GM18526 (cell line): ENCODE results near the gene OR10H1.

ENCODE experiments used
- POLR2A ChIP-seq: IDR thresholded peaks from 3 replicates; pipeline ENCODE4 v1.6.1; 2011; ENCODE audit not compliant: insufficient read length; ENCODE audit errors: extremely low read depth

OR10H1 gene

GRCh38 chr19:15829786-15830185 lies 14.3 kb upstream of the OR10H1 start:
- no peak for TF ChIP-seq POLR2A

DNA sequence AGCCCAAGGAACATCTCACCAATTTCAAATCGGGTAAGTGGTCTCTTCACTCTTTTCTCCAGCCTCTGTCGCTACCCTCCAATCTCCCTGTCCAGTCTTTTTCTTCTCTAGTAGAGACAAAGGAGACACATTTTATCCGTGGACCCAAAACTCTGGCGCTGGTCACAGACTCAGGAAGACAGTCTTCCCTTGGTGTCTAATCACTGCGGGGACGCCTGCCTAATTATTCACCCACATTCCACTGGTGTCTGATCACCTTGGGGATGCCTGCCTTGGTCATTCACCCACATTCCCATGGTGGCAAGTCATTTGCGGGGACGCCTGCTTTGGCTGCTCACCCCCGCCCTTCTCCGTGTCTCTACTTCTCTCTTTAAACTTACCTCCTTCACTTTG lies 13.8 kb upstream of the OR10H1 start:
- TF ChIP-seq POLR2A, result no peak

- TF ChIP-seq POLR2A, result no peak
Observed at GRCh38 chr19:15828121-15828610, 12.7 kb upstream of the OR10H1 start.

DNA sequence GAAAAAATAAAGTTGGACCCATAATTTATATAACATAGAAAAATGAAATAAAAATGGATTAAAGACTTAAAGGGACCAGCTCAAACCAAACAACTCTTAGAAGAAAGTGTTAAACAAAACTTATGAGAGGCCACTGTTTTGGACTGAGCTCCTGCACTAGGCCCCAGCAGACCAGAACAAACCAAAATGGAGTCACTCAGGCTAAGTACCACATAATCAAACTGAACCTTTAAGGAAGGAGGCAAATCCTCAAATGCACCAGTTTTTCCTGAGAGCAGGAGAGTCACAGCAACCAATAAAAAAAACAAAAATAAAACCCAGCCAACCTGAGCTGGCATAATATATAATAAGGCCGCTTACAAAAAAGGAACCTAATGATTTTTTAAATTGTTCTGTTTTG lies 10.3 kb upstream of the OR10H1 start:
- no peak for TF ChIP-seq POLR2A

GRCh38 chr19:15820646-15821045 lies 5.2 kb upstream of the OR10H1 start:
- TF ChIP-seq POLR2A, result no peak

DNA sequence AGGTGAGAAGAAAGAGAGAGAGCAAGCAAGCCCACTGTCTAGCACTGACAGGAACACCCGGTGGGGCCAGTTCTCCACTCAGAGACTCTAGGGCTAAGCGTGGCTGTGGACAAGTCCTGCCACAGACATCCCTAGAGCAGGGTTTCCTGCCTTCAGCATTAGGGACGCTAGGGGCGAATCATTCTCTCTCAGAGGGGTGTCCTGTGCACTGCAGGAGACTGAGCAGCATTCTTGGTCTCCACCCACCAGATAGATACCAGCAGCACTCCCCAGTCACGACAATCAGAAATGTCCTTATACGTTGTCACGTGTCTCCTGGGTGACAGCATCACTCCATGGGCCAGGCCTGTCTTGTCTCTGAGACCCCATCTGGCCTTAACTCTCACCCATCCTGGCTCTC lies 1.5 kb downstream of the OR10H1 start:
- TF ChIP-seq POLR2A, result no peak

GRCh38 chr19:15812060-15812722 lies 3.3 kb downstream of the OR10H1 start:
- TF ChIP-seq POLR2A, result no peak

DNA sequence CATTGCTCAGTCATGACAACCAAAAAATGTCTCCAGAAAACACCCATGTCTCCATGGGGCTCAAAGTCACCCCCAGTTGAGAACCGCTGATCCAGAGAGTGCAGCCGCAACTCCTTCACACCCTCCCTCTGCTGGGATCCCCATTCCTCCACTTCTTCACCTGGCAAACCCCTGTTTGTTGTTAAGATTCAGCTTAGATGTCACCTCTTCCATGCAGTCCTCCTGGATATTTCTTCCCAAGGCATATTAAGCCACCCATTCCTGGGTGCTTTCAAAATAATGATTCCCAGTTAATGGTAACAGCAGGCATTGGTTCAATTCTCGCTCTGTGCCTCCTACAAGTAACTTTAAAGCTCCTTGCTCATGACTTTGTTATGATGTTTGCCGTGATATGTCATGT lies 4.0 kb downstream of the OR10H1 start:
- no peak for TF ChIP-seq POLR2A

GRCh38 chr19:15810335-15810734 lies 5.1 kb downstream of the OR10H1 start:
- TF ChIP-seq POLR2A, result no peak

GRCh38 chr19:15790096-15790495 lies 25.4 kb downstream of the OR10H1 start:
- TF ChIP-seq POLR2A, result no peak

GRCh38 chr19:15788594-15789270 lies 26.7 kb downstream of the OR10H1 start:
- TF ChIP-seq POLR2A, result no peak

DNA sequence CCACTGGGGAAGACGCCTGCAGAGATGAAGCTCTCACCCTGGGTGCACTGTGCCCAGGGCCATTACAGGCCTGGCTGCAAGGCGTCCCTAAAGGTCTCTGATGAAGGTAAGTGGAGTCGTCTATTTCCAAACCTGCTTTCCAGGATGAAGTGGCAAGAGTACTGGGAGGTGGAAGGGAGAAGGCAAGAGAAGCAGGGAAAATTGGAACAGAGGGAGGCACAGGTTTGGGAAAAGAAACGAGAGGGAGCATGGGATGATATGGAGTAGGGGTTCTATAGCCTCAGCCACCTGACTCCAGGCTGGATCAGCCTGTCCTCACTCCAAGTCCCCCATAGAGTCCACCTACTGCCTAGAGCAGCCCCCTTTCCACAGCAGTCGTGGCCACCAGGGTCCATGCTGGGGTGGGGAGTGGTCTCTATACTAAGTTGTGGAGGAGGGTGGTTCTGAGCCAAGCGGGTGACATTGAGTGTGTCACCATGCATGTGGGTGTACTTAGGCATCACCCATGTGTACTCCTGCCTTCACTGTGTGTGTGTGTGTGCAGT lies 27.8 kb downstream of the OR10H1 start, which contains the start of gene OR10H5:
OR10H5 (plus strand) TSS at position 51 of the 545 bp plus-strand sequence. CDS start 6,388 bp downstream, outside the sequence.
- no peak for TF ChIP-seq POLR2A

- TF ChIP-seq POLR2A, result no peak
Observed at GRCh38 chr19:15782211-15782610, 33.3 kb downstream of the OR10H1 start.

GRCh38 chr19:15781661-15782060 lies 33.8 kb downstream of the OR10H1 start:
- no peak for TF ChIP-seq POLR2A

DNA sequence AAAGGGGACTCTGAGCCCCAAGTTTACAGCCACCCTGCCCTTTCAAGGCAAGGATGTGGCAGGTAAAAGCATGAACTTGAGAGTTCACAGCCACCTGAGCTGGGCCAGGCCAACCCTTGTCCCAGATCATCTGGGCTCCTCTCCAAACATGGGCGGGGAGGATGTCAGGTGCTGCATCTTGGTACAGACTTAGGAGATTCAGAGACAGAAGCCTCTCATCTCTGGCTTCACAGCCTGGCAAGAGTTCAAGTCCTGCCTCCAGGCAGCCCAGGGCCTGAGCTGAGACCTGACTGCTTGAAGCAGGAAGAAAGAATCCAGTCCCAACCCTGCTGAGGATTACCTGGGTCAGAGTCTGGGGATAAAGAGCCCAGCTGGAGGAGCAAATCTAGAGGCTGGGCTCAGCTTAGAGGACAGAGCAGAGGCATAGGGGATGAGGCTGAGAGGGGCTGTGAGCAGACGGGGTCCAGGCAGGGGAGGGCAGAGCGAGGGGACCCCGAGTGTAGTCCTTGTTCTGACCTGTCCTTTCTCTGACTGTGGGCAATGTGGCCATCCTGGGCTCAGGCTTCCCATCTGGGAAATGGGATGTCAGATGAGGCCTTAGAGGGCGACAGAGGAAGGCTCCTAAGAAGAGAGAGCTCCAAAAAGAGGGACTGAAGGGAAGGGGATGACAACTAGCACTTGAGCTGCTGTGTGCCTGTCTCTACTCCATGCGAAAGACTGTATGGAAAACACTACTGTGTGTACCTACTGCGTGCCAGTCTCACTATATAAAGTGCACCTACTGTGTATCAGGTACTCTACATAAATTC lies 34.6 kb downstream of the OR10H1 start:
- TF ChIP-seq POLR2A, result no peak
